Calu3 (cell line): ENCODE results near the gene SLC9A8. TPM values are rescaled to one million over a fixed set of nuclear protein-coding genes. Genes with fewer than 3 reads are reported as not detected.

Experiments used
- BruUV-seq: library from RNA; stranded (reverse); fragments of 400-500 nt; replicated peaks from 2 replicates; lab custom pipeline; 2021; lab: Mats Ljungman, UMichigan
- CTCF ChIA-PET: fragments of 300-600 bp; sonication (Branson Sonifier 250); formaldehyde crosslinking; loops from one replicate; lab custom pipeline; 2022; ENCODE audit warnings: antibody characterized with exemption; lab: Charles Lee
- DNase-seq: peaks from one replicate; pipeline ENCODE4 v3.0.0; 2022
- H3K27ac Mint-ChIP-seq: one replicate; pipeline ENCODE4 v1.8.0; 2022; ENCODE audit warnings: mixed read lengths; ENCODE audit not compliant: unreplicated experiment
- H3K27me3 Mint-ChIP-seq: one replicate; pipeline ENCODE4 v1.8.0; 2022; ENCODE audit warnings: mixed read lengths; ENCODE audit not compliant: unreplicated experiment
- H3K36me3 Mint-ChIP-seq: one replicate; pipeline ENCODE4 v1.8.0; 2022; ENCODE audit warnings: mild to moderate bottlenecking, moderate library complexity, mixed read lengths; ENCODE audit not compliant: insufficient read depth, unreplicated experiment
- H3K4me1 Mint-ChIP-seq: one replicate; pipeline ENCODE4 v1.8.0; 2022; ENCODE audit warnings: mild to moderate bottlenecking, low read depth, mixed read lengths; ENCODE audit not compliant: unreplicated experiment
- H3K4me3 Mint-ChIP-seq: one replicate; pipeline ENCODE4 v1.8.0; 2022; ENCODE audit warnings: mild to moderate bottlenecking, low read depth, moderate library complexity, mixed read lengths; ENCODE audit not compliant: unreplicated experiment
- H3K9me3 Mint-ChIP-seq: one replicate; pipeline ENCODE4 v1.8.0; 2022; ENCODE audit warnings: low read depth, mixed read lengths; ENCODE audit not compliant: unreplicated experiment
- intact Hi-C: fragments of 100-400 bp; cut with micrococcal nuclease; formaldehyde crosslinking; loops from one replicate; pipeline ENCODE4 v1.10.0; 2022; ENCODE audit not compliant: unreplicated experiment
- total RNA-seq: library from RNA; stranded (reverse); gene quantifications from 2 replicates; pipeline ENCODE4 v1.2.3, GENCODE V29; 2022
- TF ChIP-seq, protein P1 (sequence below): fragments of 200-600 bp; IDR thresholded peaks from one replicate; pipeline ENCODE4 v1.8.0; 2022; ENCODE audit warnings: antibody characterized with exemption; ENCODE audit not compliant: unreplicated experiment

The SLC9A8 gene
- total RNA-seq, 1 experiment from 2014 or later = 30.0 TPM

DNA sequence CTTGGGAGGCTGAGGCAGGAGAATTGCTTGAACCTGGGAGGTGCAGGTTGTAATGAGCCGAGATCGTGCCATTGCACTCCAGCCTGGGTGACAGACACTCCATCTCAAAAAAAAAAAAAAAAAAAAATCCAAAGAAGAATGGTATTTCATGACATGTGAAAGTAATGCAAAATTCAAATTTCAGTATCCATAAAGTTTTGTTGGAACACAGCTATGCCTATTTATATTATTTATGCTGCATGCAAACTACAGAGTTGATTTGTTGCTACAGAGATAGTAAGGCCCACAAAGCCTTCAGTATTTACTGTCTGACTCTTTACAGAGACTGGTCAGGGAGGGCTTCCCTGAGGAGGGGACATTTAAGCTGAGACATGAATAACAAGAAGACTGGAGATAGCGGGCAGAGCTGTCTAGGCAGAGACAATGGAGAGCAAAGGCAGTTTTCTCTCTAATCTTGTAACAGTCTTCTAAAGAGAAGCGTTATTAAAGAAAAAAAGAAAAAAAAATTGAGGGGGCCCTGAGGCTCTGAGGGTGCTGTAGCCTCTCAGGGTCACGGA is 2.7 kb upstream of the SLC9A8 start:
- no peaks in the 10 kb centered on the region for H3K9me3 Mint-ChIP-seq
- no peak overlapping the region for H3K4me3 Mint-ChIP-seq
- H3K27ac Mint-ChIP-seq = no peak overlapping the region
- CTCF ChIA-PET = interaction anchor here (0.6 to 1.2 kb wide), 4 partner anchors 96 to 1643 kb away, joined by 4 to 7 read pairs (median 6); no protein-coding TSS in a partner anchor
- peaks cover 57% of the 10 kb centered on the region for H3K4me1 Mint-ChIP-seq
- H3K36me3 Mint-ChIP-seq = peaks cover 24% of the 10 kb centered on the region
- intact Hi-C loops = loop anchor here (5.0 kb wide), 1 partner anchor 43 kb away; no protein-coding TSS in a partner anchor
- no peak for DNase-seq
- H3K27me3 Mint-ChIP-seq = no peaks in the 10 kb centered on the region
- BruUV-seq = no TSS peak
- TF ChIP-seq, protein P1, sequence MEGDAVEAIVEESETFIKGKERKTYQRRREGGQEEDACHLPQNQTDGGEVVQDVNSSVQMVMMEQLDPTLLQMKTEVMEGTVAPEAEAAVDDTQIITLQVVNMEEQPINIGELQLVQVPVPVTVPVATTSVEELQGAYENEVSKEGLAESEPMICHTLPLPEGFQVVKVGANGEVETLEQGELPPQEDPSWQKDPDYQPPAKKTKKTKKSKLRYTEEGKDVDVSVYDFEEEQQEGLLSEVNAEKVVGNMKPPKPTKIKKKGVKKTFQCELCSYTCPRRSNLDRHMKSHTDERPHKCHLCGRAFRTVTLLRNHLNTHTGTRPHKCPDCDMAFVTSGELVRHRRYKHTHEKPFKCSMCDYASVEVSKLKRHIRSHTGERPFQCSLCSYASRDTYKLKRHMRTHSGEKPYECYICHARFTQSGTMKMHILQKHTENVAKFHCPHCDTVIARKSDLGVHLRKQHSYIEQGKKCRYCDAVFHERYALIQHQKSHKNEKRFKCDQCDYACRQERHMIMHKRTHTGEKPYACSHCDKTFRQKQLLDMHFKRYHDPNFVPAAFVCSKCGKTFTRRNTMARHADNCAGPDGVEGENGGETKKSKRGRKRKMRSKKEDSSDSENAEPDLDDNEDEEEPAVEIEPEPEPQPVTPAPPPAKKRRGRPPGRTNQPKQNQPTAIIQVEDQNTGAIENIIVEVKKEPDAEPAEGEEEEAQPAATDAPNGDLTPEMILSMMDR = no peak

GRCh38 chr20:49810491-49811190 is 2.0 kb upstream of the SLC9A8 start:
- intact Hi-C loops = loop anchor here (5.0 kb wide), 1 partner anchor 43 kb away; no protein-coding TSS in a partner anchor
- TF ChIP-seq, protein P1 = no peak
- peaks cover 29% of the 10 kb centered on the region for H3K36me3 Mint-ChIP-seq
- no peak overlapping the region for H3K4me3 Mint-ChIP-seq
- no peak for DNase-seq
- no TSS peak for BruUV-seq
- no peaks in the 10 kb centered on the region for H3K27me3 Mint-ChIP-seq
- no peaks in the 10 kb centered on the region for H3K9me3 Mint-ChIP-seq
- H3K4me1 Mint-ChIP-seq = peaks cover 63% of the 10 kb centered on the region
- peak overlapping the region; percentile 44 for H3K27ac Mint-ChIP-seq
- CTCF ChIA-PET = interaction anchor here (0.6 to 1.2 kb wide), 3 partner anchors 34 to 200 kb away, joined by 4 to 6 read pairs (median 5); no protein-coding TSS in a partner anchor

- intact Hi-C loops = loop anchor here (2.0 to 5.0 kb wide), 2 partner anchors 45 to 201 kb away; no protein-coding TSS in a partner anchor
- peak overlapping the region; percentile 44 for H3K27ac Mint-ChIP-seq
- TF ChIP-seq, protein P1 = no peak
- peaks cover 40% of the 10 kb centered on the region for H3K36me3 Mint-ChIP-seq
- no peak for DNase-seq
- no peaks in the 10 kb centered on the region for H3K27me3 Mint-ChIP-seq
- peaks cover 55% of the 10 kb centered on the region for H3K4me1 Mint-ChIP-seq
- BruUV-seq = TSS peak; percentile 83
- CTCF ChIA-PET = interaction anchor here (0.8 to 1.4 kb wide), 3 partner anchors 23 to 137 kb away, joined by 4 to 15 read pairs (median 6); no protein-coding TSS in a partner anchor
- peak overlapping the region; percentile 89 for H3K4me3 Mint-ChIP-seq
- no peaks in the 10 kb centered on the region for H3K9me3 Mint-ChIP-seq
Measured at GRCh38 chr20:49811825-49812506, 662 bp upstream of the SLC9A8 start.

DNA sequence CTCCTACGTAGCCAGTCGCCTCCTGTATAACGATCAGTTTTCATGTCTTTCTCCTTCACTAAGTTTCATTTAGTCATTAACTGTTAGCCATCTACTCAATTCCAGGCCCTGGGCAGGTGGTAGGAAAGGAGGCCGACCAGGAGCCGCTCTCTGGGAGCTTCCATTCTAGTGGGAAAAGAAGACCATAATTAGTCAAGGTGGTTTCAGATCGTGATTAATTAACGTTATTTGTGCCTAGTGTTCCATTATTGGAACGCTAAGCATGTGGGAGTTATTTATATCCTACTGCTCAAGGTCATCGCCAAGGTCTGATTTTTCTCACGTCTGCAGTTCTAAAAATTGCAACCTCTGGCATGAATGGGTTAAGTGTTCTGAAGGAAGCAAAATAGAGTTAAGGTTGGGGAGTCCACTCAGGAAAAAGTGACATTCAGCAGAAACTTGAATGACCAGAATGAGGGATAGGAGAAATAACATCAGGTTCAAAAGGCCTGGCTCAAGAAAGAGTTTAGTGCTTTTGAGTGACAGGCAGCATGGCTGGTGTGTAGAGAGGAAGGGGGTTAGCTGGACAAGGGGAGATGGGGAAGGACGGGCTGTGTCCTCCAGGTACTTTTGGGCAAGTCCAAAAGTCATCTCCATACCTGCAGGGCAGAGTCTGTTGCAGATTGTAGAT is 812 bp downstream of the SLC9A8 start:
- DNase-seq = no peak
- CTCF ChIA-PET = interaction anchor here (0.8 to 1.4 kb wide), 11 partner anchors 19 to 233 kb away, joined by 3 to 15 read pairs (median 5); no protein-coding TSS in a partner anchor
- TSS peak; percentile 53 for BruUV-seq

More for the DNA sequence above, 812 bp downstream of the SLC9A8 start:
- intact Hi-C loops = loop anchor here (2.0 to 5.0 kb wide), 2 partner anchors 46 to 203 kb away; no protein-coding TSS in a partner anchor
- H3K9me3 Mint-ChIP-seq = no peaks in the 10 kb centered on the region
- TF ChIP-seq, protein P1 = no peak
- H3K4me3 Mint-ChIP-seq = peak overlapping the region; percentile 89
- peaks cover 53% of the 10 kb centered on the region for H3K36me3 Mint-ChIP-seq
- H3K27me3 Mint-ChIP-seq = no peaks in the 10 kb centered on the region
- H3K4me1 Mint-ChIP-seq = peaks cover 54% of the 10 kb centered on the region
- H3K27ac Mint-ChIP-seq = peak overlapping the region; percentile 44
